SK-N-SH (cell line): ENCODE results near the gene REX1BD. TPM values are rescaled to one million over a fixed set of nuclear protein-coding genes. Genes with fewer than 3 reads are reported as not detected.
A peak's percentile ranks its signal among the peaks of the same experiment; 100 is the strongest.

Experiments
- CTCF ChIA-PET: fragments of 300-600, 350-600 bp; formaldehyde crosslinking; extraction: SDS; loops from one replicate; lab custom pipeline; 2021; lab: Yijun Ruan, JAX
- POLR2A ChIA-PET: fragments of 350-600 bp; sonication (Branson Sonifier 250); formaldehyde crosslinking; extraction: SDS; loops from one replicate; lab custom pipeline; 2020; ENCODE audit warnings: antibody characterized with exemption, inconsistent platforms; lab: Yijun Ruan, JAX
- DNase-seq: peaks from one replicate; pipeline ENCODE4 v3.0.0; 2012
- H2AFZ ChIP-seq: fragments of 200-600 bp; sonication (generic); 2 replicates; pipeline ENCODE4 v1.8.1; 2016; ENCODE audit warnings: antibody characterized with exemption, mild to moderate bottlenecking, low read depth
- H3F3A ChIP-seq: fragments of 200-600 bp; sonication (generic); replicated peaks from 2 replicates; pipeline ENCODE3; 2016; ENCODE audit warnings: antibody characterized with exemption, mild to moderate bottlenecking; ENCODE audit not compliant: insufficient read depth
- H3K27ac ChIP-seq, 2 experiments: fragments of 200-500 bp in 1 of 2; fragments of 200-600 bp in 1 of 2; sonication (Bioruptor generic) in 1 of 2; sonication (generic), shearing (Covaris generic) in 1 of 2; 2 replicates each; pipeline versions ENCODE4 v1.5.1 to v1.6.1; 2014 to 2016; ENCODE audit warnings: low read depth in 2 of 2, inconsistent platforms in 1 of 2, low read length in 1 of 2, mild to moderate bottlenecking in 1 of 2, mixed read lengths in 1 of 2
- H3K27me3 ChIP-seq: fragments of 200-600 bp; sonication (generic), shearing (Covaris generic); 2 replicates; pipeline ENCODE4 v1.6.1; 2016; ENCODE audit warnings: mixed run types; ENCODE audit not compliant: insufficient read depth
- H3K36me3 ChIP-seq, 2 experiments: fragments of 200-500 bp in 1 of 2; fragments of 200-600 bp in 1 of 2; sonication (Bioruptor generic) in 1 of 2; sonication (generic) in 1 of 2; replicated peaks in 1 of 2; 2 replicates each; pipeline versions ENCODE3 to v1.5.1; 2014 to 2016; ENCODE audit warnings: low read length in 1 of 2, mild to moderate bottlenecking in 1 of 2; ENCODE audit not compliant: insufficient read depth in 2 of 2, control insufficient read depth in 1 of 2
- H3K4me1 ChIP-seq, 2 experiments: fragments of 200-500 bp in 1 of 2; fragments of 200-600 bp in 1 of 2; sonication (Bioruptor generic) in 1 of 2; sonication (generic), shearing (Covaris generic) in 1 of 2; 2 replicates each; pipeline versions ENCODE4 v1.5.1 to v1.6.1; 2014 to 2016; ENCODE audit warnings: low read depth in 1 of 2, low read length in 1 of 2, mixed run types in 1 of 2; ENCODE audit not compliant: insufficient read depth in 2 of 2, control insufficient read depth in 1 of 2
- H3K4me2 ChIP-seq: fragments of 200-600 bp; sonication (generic), shearing (Covaris generic); 2 replicates; pipeline ENCODE4 v1.6.1; 2017; ENCODE audit warnings: mixed run types
- H3K4me3 ChIP-seq, 2 experiments: fragments of 200-500 bp in 1 of 2; fragments of 200-600 bp in 1 of 2; sonication (Bioruptor generic) in 1 of 2; sonication (generic), shearing (Covaris generic) in 1 of 2; 2 replicates each; pipeline versions ENCODE4 v1.5.1 to v1.8.1; 2014 to 2016; ENCODE audit warnings: low read depth in 2 of 2, inconsistent platforms in 1 of 2, low read length in 1 of 2, mild to moderate bottlenecking in 1 of 2, mixed read lengths in 1 of 2, moderate library complexity in 1 of 2
- H3K79me2 ChIP-seq: fragments of 200-600 bp; sonication (generic); 2 replicates; pipeline ENCODE4 v1.8.1; 2017; ENCODE audit warnings: mild to moderate bottlenecking; ENCODE audit not compliant: insufficient read depth
- H3K9ac ChIP-seq: fragments of 200-600 bp; sonication (generic); 2 replicates; pipeline ENCODE4 v1.6.1; 2017; ENCODE audit warnings: mixed run types
- H3K9me2 ChIP-seq: fragments of 200-600 bp; sonication (generic); 2 replicates; pipeline ENCODE4 v1.6.1; 2017; ENCODE audit warnings: mixed run types
- H3K9me3 ChIP-seq: fragments of 200-600 bp; sonication (generic); 2 replicates; pipeline ENCODE4 v1.6.1; 2017; ENCODE audit warnings: mixed run types, mild to moderate bottlenecking, moderate library complexity
- H4K20me1 ChIP-seq: fragments of 200-600 bp; sonication (generic); 2 replicates; pipeline ENCODE4 v1.6.1; 2017; ENCODE audit warnings: mild to moderate bottlenecking, mixed run types; ENCODE audit not compliant: insufficient read depth
- CHD2 ChIP-seq: fragments of 150-350 bp; IDR thresholded peaks from 2 replicates; pipeline ENCODE4 v1.6.1; 2018; ENCODE audit warnings: low read length; ENCODE audit not compliant: partially characterized antibody
- ELF1 ChIP-seq: IDR thresholded peaks from 2 replicates; pipeline ENCODE4 v1.4.0; 2012
- EP300 ChIP-seq, 2 experiments: IDR thresholded peaks; 2 replicates each; pipeline versions ENCODE4 v1.4.0 to v1.6.1; 2012; ENCODE audit warnings: borderline replicate concordance in 1 of 2, low read depth in 1 of 2, low read length in 1 of 2
- FOXM1 ChIP-seq: IDR thresholded peaks from 2 replicates; pipeline ENCODE4 v1.4.0; 2012; ENCODE audit warnings: low read depth, mild to moderate bottlenecking
- GATA2 ChIP-seq: sonication (generic); formaldehyde crosslinking; IDR thresholded peaks from 2 replicates; pipeline ENCODE4 v1.5.0; 2020; ENCODE audit warnings: mild to moderate bottlenecking, missing genetic modification reagents
- JUND ChIP-seq: IDR thresholded peaks from 2 replicates; pipeline ENCODE4 v1.4.0; 2012
- POLR2AphosphoS5 ChIP-seq: IDR thresholded peaks from 2 replicates; pipeline ENCODE4 v1.6.1; 2012; ENCODE audit warnings: low read depth, low read length
- RAD21 ChIP-seq: IDR thresholded peaks from 2 replicates; pipeline ENCODE4 v1.6.1; 2012; ENCODE audit warnings: mild to moderate bottlenecking, low read length
- RCOR1 ChIP-seq: fragments of 150-350 bp; IDR thresholded peaks from 2 replicates; pipeline ENCODE4 v1.6.1; 2017; ENCODE audit warnings: antibody characterized with exemption, low read length
- SIN3A ChIP-seq: IDR thresholded peaks from 2 replicates; pipeline ENCODE4 v1.6.1; 2012; ENCODE audit warnings: low read depth, mild to moderate bottlenecking, low read length, moderate library complexity, borderline replicate concordance
- SMC3 ChIP-seq: IDR thresholded peaks from 2 replicates; pipeline ENCODE4 v1.6.1; 2012; ENCODE audit warnings: low read depth, low read length, improper control_type of control experiment
- TAF1 ChIP-seq: IDR thresholded peaks from 2 replicates; pipeline ENCODE4 v1.6.1; 2012; ENCODE audit warnings: low read depth, mild to moderate bottlenecking, low read length, moderate library complexity, borderline replicate concordance
- TCF12 ChIP-seq: IDR thresholded peaks from 2 replicates; pipeline ENCODE4 v1.4.0; 2012
- TEAD4 ChIP-seq: IDR thresholded peaks from 2 replicates; pipeline ENCODE4 v1.4.0; 2012; ENCODE audit warnings: mild to moderate bottlenecking, borderline replicate concordance; ENCODE audit not compliant: insufficient read depth
- YY1 ChIP-seq: IDR thresholded peaks from 2 replicates; pipeline ENCODE4 v1.4.0; 2012; ENCODE audit warnings: low read depth, mild to moderate bottlenecking
- WGBS: methylation state at CpG from one replicate; pipeline ENCODE4 v1.1.6; 2017; ENCODE audit warnings: low lambda C conversion rate; 5-methylcytosine and 5-hydroxymethylcytosine counted together
- polyA plus RNA-seq, 3 experiments: library from polyadenylated mRNA; depleted of rRNA; stranded (reverse); fragments of >200 nt; gene quantifications; 2 replicates each; pipeline ENCODE4 v1.2.3, GENCODE V29; 2012
- TF ChIP-seq, protein P1 (sequence below): fragments of 200-600 bp; sonication (generic); IDR thresholded peaks from 2 replicates; pipeline ENCODE4 v1.6.1; 2017; ENCODE audit warnings: antibody characterized with exemption, mild to moderate bottlenecking, moderate library complexity
- TF ChIP-seq, protein P2 (sequence below): IDR thresholded peaks from 2 replicates; pipeline ENCODE4 v1.4.0; 2012; ENCODE audit warnings: low read depth, borderline replicate concordance
- TF ChIP-seq, protein P3 (sequence below): IDR thresholded peaks from 2 replicates; pipeline ENCODE4; 2012
- TF ChIP-seq, protein P4 (sequence below): fragments of 150-350 bp; IDR thresholded peaks from 2 replicates; pipeline ENCODE4 v1.6.1; 2017; ENCODE audit warnings: antibody characterized with exemption, low read length, low read depth, borderline replicate concordance

REX1BD gene
- polyA plus RNA-seq, 1 of the 3 experiments (the other 2 are of a cell fraction) = 159 TPM

DNA sequence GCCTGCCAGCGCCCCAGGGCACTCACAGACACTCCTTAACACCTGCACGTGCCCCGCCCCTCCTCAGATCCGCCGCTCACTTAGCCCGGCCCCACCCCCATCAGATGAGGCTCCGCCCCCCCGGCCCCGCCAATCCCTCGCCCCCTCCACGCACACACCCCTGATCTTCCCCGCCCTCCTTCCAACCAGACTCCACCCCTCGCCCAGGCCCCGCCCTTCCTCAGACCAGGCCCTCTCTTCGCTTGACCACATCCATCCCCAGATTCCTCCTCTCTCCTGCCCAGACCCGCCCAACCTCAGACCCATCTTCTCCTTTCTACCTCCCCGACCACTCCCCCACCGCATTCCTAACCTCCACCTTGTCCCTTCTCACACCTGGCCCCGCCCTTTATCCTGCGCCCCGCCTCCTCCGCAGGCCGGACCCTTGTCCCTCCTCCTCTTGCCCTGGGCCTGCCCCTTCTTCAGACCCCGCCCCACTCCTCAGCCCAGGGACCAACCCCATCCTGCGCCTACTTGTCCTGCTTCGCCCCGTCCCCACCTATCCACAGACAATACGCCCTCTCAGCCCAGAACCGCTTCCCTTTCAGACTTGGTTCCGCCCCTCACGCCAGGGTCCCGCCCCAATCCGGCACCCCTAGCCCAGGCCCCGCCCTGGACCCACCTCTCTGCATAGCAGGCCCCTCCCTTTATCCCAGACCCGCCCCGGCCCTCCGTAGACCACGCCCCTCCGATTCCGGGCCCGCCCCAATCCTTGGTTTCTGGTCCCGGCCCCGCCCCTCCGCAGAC is 47.8 kb downstream of the REX1BD start:
- CTCF ChIA-PET = no interaction called here
- H3K36me3 ChIP-seq = no peaks in the 10 kb centered on the region
- H3K9ac ChIP-seq = no peak overlapping the region
- H3K4me2 ChIP-seq = peak overlapping the region; percentile 99; the same call in 1 of the 2 replicates
- peaks cover 0 to 21% of the 10 kb centered on the region in 2 experiments; a peak in 2 of 4 replicates for H3K4me1 ChIP-seq
- peaks cover 4% of the 10 kb centered on the region for H3F3A ChIP-seq
- peak overlapping the region; percentile 75 to 87 for H3K4me3 ChIP-seq
- TF ChIP-seq TCF12 (no peak), EP300 (IDR thresholded peaks at IDR 0.05; ENCODE audit: borderline replicate concordance in 1 of 2, low read depth in 1 of 2, low read length in 1 of 2) (no peak)
- H2AFZ ChIP-seq = peak overlapping the region; percentile 87; the same call in 1 of the 2 replicates
- peak; percentile 99 for DNase-seq
- H3K27ac ChIP-seq = peak overlapping the region in 1 of 2 experiments; percentile 50; a peak in 1 of 4 replicates
- WGBS = 1% methylated on average over 42 of the region's 44 CpGs
- no peaks in the 10 kb centered on the region for H3K27me3 ChIP-seq
- H4K20me1 ChIP-seq = no peaks in the 10 kb centered on the region
- H3K9me2 ChIP-seq = no peaks in the 10 kb centered on the region
- no peaks in the 10 kb centered on the region for H3K9me3 ChIP-seq
- H3K79me2 ChIP-seq = peaks cover 38% of the 10 kb centered on the region
- POLR2A ChIA-PET = no interaction called here

DNA sequence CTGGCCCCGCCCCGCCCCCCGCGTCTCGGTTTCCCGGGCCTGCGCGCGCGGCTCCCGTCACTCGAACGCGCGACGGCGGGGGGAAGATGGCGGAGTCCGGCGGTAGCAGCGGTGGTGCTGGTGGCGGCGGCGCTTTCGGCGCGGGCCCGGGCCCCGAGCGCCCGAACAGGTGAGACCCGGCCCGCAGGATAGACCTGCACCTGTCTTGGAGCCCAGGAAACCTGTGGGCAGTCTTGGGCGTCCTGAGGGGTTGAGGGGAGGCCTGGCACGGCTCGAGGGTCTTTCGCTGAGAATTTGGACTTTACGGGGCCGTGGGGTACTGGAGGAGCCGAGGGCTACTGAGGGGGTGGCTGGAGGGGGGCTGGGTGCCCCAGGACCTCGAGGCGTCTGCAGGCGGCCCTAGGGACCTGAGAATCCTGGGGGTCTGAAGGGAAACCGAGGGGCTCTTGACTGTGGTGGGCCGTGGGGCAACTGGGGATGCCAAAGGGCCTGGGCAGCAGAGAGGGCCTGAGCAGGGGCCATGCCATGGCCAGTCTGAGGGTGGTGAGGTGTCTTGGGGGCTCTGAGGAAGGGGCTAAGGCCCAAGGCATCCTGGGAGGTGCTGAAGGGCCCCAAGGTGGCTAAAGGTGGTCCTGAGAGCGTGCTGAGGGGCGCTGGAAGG is 48.5 kb downstream of the REX1BD start, which contains the start of gene KLHL26:
Gene KLHL26 (plus strand): TSS at position 60 of the 661 bp plus-strand sequence. CDS start 27 bp downstream, at position 87.
- POLR2A ChIA-PET = no interaction called here
- DNase-seq = no peak
- TF ChIP-seq TEAD4 (no peak), GATA2 (no peak), TAF1 (peak; percentile 87), YY1 (peak; percentile 83), RCOR1 (no peak), RAD21 (no peak), FOXM1 (no peak), POLR2AphosphoS5 (peak; percentile 58; the same call in 1 of the 2 replicates), TCF12 (no peak), SMC3 (no peak), JUND (no peak), SIN3A (no peak), CHD2 (no peak), ELF1 (no peak)
- TF ChIP-seq, protein P1, sequence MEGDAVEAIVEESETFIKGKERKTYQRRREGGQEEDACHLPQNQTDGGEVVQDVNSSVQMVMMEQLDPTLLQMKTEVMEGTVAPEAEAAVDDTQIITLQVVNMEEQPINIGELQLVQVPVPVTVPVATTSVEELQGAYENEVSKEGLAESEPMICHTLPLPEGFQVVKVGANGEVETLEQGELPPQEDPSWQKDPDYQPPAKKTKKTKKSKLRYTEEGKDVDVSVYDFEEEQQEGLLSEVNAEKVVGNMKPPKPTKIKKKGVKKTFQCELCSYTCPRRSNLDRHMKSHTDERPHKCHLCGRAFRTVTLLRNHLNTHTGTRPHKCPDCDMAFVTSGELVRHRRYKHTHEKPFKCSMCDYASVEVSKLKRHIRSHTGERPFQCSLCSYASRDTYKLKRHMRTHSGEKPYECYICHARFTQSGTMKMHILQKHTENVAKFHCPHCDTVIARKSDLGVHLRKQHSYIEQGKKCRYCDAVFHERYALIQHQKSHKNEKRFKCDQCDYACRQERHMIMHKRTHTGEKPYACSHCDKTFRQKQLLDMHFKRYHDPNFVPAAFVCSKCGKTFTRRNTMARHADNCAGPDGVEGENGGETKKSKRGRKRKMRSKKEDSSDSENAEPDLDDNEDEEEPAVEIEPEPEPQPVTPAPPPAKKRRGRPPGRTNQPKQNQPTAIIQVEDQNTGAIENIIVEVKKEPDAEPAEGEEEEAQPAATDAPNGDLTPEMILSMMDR = no peak
- TF ChIP-seq, protein P2, sequence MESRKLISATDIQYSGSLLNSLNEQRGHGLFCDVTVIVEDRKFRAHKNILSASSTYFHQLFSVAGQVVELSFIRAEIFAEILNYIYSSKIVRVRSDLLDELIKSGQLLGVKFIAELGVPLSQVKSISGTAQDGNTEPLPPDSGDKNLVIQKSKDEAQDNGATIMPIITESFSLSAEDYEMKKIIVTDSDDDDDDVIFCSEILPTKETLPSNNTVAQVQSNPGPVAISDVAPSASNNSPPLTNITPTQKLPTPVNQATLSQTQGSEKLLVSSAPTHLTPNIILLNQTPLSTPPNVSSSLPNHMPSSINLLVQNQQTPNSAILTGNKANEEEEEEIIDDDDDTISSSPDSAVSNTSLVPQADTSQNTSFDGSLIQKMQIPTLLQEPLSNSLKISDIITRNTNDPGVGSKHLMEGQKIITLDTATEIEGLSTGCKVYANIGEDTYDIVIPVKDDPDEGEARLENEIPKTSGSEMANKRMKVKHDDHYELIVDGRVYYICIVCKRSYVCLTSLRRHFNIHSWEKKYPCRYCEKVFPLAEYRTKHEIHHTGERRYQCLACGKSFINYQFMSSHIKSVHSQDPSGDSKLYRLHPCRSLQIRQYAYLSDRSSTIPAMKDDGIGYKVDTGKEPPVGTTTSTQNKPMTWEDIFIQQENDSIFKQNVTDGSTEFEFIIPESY = no peak
- TF ChIP-seq, protein P3, sequence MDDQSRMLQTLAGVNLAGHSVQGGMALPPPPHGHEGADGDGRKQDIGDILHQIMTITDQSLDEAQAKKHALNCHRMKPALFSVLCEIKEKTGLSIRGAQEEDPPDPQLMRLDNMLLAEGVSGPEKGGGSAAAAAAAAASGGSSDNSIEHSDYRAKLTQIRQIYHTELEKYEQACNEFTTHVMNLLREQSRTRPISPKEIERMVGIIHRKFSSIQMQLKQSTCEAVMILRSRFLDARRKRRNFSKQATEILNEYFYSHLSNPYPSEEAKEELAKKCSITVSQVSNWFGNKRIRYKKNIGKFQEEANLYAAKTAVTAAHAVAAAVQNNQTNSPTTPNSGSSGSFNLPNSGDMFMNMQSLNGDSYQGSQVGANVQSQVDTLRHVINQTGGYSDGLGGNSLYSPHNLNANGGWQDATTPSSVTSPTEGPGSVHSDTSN = no peak
- TF ChIP-seq, protein P4, sequence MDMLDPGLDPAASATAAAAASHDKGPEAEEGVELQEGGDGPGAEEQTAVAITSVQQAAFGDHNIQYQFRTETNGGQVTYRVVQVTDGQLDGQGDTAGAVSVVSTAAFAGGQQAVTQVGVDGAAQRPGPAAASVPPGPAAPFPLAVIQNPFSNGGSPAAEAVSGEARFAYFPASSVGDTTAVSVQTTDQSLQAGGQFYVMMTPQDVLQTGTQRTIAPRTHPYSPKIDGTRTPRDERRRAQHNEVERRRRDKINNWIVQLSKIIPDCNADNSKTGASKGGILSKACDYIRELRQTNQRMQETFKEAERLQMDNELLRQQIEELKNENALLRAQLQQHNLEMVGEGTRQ = no peak

More for the DNA sequence above, 48.5 kb downstream of the REX1BD start, which contains the start of gene KLHL26:
- Histone ChIP-seq H4K20me1 (no peaks in the 10 kb centered on the region), H3K79me2 (peaks cover 42% of the 10 kb centered on the region), H3K4me2 (peak within 1 kb of the TSS; percentile 99), H3F3A (peaks cover 4% of the 10 kb centered on the region), H3K9me2 (no peaks in the 10 kb centered on the region), H3K4me3 (peak within 1 kb of the TSS; percentile 75 to 87), H3K9me3 (no peaks in the 10 kb centered on the region), H3K27ac (peak within 1 kb of the TSS in 1 of 2 experiments; percentile 50; a peak in 2 of 4 replicates), H3K27me3 (no peaks in the 10 kb centered on the region), H2AFZ (peak within 1 kb of the TSS; percentile 87; the same call in 1 of the 2 replicates), H3K36me3 (no peaks in the 10 kb centered on the region), H3K9ac (peak within 1 kb of the TSS; percentile 93), H3K4me1 (peaks cover 0 to 21% of the 10 kb centered on the region in 2 experiments; a peak in 2 of 4 replicates)
- CTCF ChIA-PET = no interaction called here
- WGBS = 5% methylated on average over 25 of the region's 47 CpGs
